AG04449 (cell line): Measurements from ENCODE around the gene HOXA6.

Experiments used
- CTCF ChIA-PET: fragments of 350-600 bp; formaldehyde crosslinking; extraction: SDS; loops from one replicate; lab custom pipeline; 2021; ENCODE audit warnings: antibody characterized with exemption; lab: Yijun Ruan, JAX
- POLR2A ChIA-PET: fragments of 400-600, 350-600 bp; formaldehyde crosslinking; extraction: SDS; loops from one replicate; lab custom pipeline; 2020; ENCODE audit warnings: antibody characterized with exemption, inconsistent platforms; lab: Yijun Ruan, JAX
- DNase-seq: peaks from one replicate; pipeline ENCODE4 v3.0.0-alpha.2; 2010; ENCODE audit warnings: low read depth, low spot score
- H3K4me3 ChIP-seq: 2 replicates; pipeline ENCODE4 v1.5.1; 2011; ENCODE audit warnings: low read depth, mild to moderate bottlenecking, control low read depth, low read length
- TF ChIP-seq, protein P1 (sequence below): IDR thresholded peaks from one replicate; pipeline ENCODE4 v1.5.1; 2011; ENCODE audit warnings: mild to moderate bottlenecking, moderate library complexity, low read length, control low read depth, inconsistent platforms; ENCODE audit not compliant: insufficient read depth; ENCODE audit errors: missing control alignments

Gene HOXA6

GRCh38 chr7:27138472-27138871 lies 9.1 kb downstream of the HOXA6 start:
- ChIA-PET CTCF (no interaction called here), POLR2A (no interaction called here)
- TF ChIP-seq, protein P1, sequence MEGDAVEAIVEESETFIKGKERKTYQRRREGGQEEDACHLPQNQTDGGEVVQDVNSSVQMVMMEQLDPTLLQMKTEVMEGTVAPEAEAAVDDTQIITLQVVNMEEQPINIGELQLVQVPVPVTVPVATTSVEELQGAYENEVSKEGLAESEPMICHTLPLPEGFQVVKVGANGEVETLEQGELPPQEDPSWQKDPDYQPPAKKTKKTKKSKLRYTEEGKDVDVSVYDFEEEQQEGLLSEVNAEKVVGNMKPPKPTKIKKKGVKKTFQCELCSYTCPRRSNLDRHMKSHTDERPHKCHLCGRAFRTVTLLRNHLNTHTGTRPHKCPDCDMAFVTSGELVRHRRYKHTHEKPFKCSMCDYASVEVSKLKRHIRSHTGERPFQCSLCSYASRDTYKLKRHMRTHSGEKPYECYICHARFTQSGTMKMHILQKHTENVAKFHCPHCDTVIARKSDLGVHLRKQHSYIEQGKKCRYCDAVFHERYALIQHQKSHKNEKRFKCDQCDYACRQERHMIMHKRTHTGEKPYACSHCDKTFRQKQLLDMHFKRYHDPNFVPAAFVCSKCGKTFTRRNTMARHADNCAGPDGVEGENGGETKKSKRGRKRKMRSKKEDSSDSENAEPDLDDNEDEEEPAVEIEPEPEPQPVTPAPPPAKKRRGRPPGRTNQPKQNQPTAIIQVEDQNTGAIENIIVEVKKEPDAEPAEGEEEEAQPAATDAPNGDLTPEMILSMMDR = no peak
- no peak for DNase-seq
- H3K4me3 ChIP-seq = no peak overlapping the region

DNA sequence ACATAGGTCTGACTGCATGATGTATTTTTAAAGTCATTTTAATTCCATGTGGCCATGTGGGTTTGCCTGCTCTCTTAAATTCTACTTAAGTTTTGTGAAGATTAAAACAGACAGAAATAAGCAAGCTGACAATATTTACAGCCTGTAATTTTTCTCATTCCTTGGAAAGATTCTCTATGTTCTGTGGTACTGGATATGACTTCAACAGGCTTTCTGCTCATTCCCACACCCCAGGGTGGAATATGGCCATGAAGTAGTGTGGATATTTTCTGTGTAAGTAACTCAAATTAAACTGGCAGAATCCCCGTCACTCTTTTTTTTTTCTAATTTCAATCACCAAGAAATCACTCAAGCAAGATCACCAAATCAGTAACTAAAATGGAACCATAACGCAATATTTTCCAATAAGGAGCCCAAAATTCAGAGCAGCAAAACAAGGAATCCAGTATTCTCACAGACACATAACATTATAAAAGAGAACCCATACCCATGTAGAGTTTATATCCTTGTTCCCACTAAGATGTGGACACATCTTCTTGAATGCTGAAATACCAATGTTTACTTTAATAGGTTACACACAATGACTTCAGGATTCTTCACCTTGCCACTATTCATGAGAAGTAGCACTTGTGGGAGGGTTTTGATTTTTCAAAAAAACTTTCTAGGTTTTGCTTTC lies 9.8 kb downstream of the HOXA6 start:
- POLR2A ChIA-PET = interaction anchor here (0.7 kb wide), 1 partner anchor 14 kb away, joined by 3 read pairs; no protein-coding TSS in a partner anchor
- DNase-seq = no peak
- CTCF ChIA-PET = no interaction called here
- TF ChIP-seq, protein P1 = no peak
- H3K4me3 ChIP-seq = no peak overlapping the region

DNA sequence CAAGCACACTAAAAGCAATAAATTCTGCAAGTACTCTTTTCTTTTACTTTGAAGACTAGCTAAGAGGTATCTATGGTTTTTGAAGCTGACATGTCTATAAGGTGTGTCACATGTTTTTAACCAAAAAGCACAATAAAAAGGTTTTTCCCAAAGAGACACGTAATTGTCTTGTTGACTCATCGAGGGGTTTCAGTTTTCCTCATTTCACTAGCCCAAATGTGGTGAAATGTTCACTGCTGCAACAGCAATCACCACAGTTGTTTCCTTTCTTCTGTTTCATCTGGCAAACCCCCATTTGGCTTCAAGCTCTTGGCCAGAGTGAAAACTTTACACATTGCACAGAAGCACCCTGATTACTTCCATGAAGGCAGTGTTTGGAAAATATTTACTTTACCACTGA lies 13.2 kb downstream of the HOXA6 start:
- CTCF ChIA-PET = interaction anchor here (0.9 to 1.2 kb wide), 2 partner anchors 20 to 445 kb away, joined by 3 read pairs; no protein-coding TSS in a partner anchor
- TF ChIP-seq, protein P1 = no peak
- POLR2A ChIA-PET = interaction anchor here (1.0 kb wide), 1 partner anchor 36 kb away, joined by 3 read pairs; no protein-coding TSS in a partner anchor
- no peak for DNase-seq
- no peak overlapping the region for H3K4me3 ChIP-seq

- CTCF ChIA-PET = interaction anchor here (0.9 to 1.2 kb wide), 2 partner anchors 19 to 446 kb away, joined by 3 read pairs; no protein-coding TSS in a partner anchor
- TF ChIP-seq, protein P1 = no peak
- POLR2A ChIA-PET = interaction anchor here (1.0 kb wide), 1 partner anchor 35 kb away, joined by 3 read pairs; no protein-coding TSS in a partner anchor
- H3K4me3 ChIP-seq = no peak overlapping the region
- DNase-seq = no peak
Observed at GRCh38 chr7:27133409-27134231, 14.0 kb downstream of the HOXA6 start.

DNA sequence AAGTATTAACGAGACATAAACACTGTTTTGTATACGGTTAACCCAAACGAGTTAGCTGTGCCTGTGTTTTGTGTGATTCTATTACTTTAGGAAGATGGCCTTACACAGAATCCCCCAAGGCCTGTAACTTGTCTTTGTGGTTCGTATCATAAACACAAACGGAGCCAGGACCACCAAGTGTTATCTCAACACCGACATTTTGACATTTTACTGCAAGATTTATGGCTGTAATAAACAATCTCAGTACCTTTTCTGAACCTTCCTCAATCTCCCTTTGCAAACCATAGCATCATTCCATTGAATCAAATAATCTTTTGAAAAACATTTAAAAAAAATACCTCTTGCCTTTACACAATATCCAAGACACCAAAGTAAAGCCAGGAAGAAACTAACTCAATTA lies 14.6 kb downstream of the HOXA6 start:
- no peak for DNase-seq
- no peak overlapping the region for H3K4me3 ChIP-seq
- TF ChIP-seq, protein P1 = no peak
- CTCF ChIA-PET = interaction anchor here (1.2 to 2.5 kb wide), 3 partner anchors 11 to 446 kb away, joined by 3 to 19 read pairs (median 16); partner anchors contain the start of gene HOXA5
- POLR2A ChIA-PET = no interaction called here
